Neural progenitor cell (in vitro differentiated cells): Measurements from ENCODE around the gene SCT. TPM values are rescaled to one million over a fixed set of nuclear protein-coding genes. Genes with fewer than 3 reads are reported as not detected.

ENCODE experiments used
- DNase-seq: peaks from one replicate; pipeline ENCODE4 v3.0.0-alpha.2; 2016; ENCODE audit warnings: low spot score
- H2AFZ ChIP-seq: fragments of 200-600 bp; sonication (generic); replicated peaks from 2 replicates; pipeline ENCODE4 v1.6.1; 2016; ENCODE audit warnings: antibody characterized with exemption
- H3F3A ChIP-seq: fragments of 200-600 bp; sonication (generic); 2 replicates; pipeline ENCODE4 v1.6.1; 2016; ENCODE audit warnings: antibody characterized with exemption, low read depth
- H3K27ac ChIP-seq: fragments of 200-600 bp; sonication (generic); 2 replicates; pipeline ENCODE4 v1.5.1; 2016; ENCODE audit warnings: mild to moderate bottlenecking
- H3K27me3 ChIP-seq: fragments of 200-600 bp; sonication (generic); 2 replicates; pipeline ENCODE4 v1.6.1; 2016; ENCODE audit warnings: mild to moderate bottlenecking, moderate library complexity
- H3K36me3 ChIP-seq: fragments of 200-600 bp; sonication (generic); 2 replicates; pipeline ENCODE4 v1.5.1; 2016
- H3K4me1 ChIP-seq: fragments of 200-600 bp; sonication (generic); 2 replicates; pipeline ENCODE4 v1.6.1; 2016; ENCODE audit warnings: mixed run types
- H3K4me2 ChIP-seq: fragments of 200-600 bp; sonication (generic); 2 replicates; pipeline ENCODE4 v1.6.1; 2016
- H3K4me3 ChIP-seq: fragments of 200-600 bp; sonication (generic); 2 replicates; pipeline ENCODE4 v1.5.1; 2016
- H3K79me2 ChIP-seq: fragments of 200-600 bp; sonication (generic); 2 replicates; pipeline ENCODE4 v1.6.1; 2016; ENCODE audit warnings: low read depth
- H3K9ac ChIP-seq: fragments of 200-600 bp; sonication (generic); 2 replicates; pipeline ENCODE4 v1.6.1; 2016
- H3K9me3 ChIP-seq: fragments of 200-600 bp; sonication (generic); 2 replicates; pipeline ENCODE4 v1.5.1; 2016; ENCODE audit warnings: low read depth
- H4K20me1 ChIP-seq: fragments of 200-600 bp; sonication (generic); 2 replicates; pipeline ENCODE4 v1.6.1; 2016; ENCODE audit warnings: low read depth
- H3K27ac Mint-ChIP-seq: 3 replicates; pipeline ENCODE4 v1.8.0; 2021; ENCODE audit warnings: mixed read lengths
- H3K27me3 Mint-ChIP-seq: 2 replicates; pipeline ENCODE4 v1.8.0; 2022; ENCODE audit warnings: low read depth, mild to moderate bottlenecking, inconsistent platforms, moderate library complexity, mixed read lengths; ENCODE audit not compliant: insufficient read depth
- H3K36me3 Mint-ChIP-seq: 3 replicates; pipeline ENCODE4 v1.8.0; 2021; ENCODE audit warnings: mixed read lengths
- H3K4me1 Mint-ChIP-seq: 3 replicates; pipeline ENCODE4 v1.8.0; 2021; ENCODE audit warnings: mixed read lengths
- H3K4me3 Mint-ChIP-seq: 3 replicates; pipeline ENCODE4 v1.8.0; 2021; ENCODE audit warnings: mild to moderate bottlenecking, moderate library complexity, mixed read lengths
- H3K9me3 Mint-ChIP-seq: 3 replicates; pipeline ENCODE4 v1.8.0; 2020; ENCODE audit warnings: mixed read lengths
- EZH2 ChIP-seq: fragments of 200-600 bp; sonication (generic); IDR thresholded peaks from 2 replicates; pipeline ENCODE4 v1.6.1; 2017; ENCODE audit warnings: antibody characterized with exemption, mild to moderate bottlenecking, moderate library complexity
- EZH2phosphoT487 ChIP-seq: fragments of 200-600 bp; sonication (generic); IDR thresholded peaks from 2 replicates; pipeline ENCODE4 v1.6.1; 2017; ENCODE audit warnings: antibody characterized with exemption
- total RNA-seq: library from RNA; depleted of rRNA; stranded (reverse); fragments of >200 nt; gene quantifications from 2 replicates; pipeline ENCODE4 v1.2.3, GENCODE V29; 2015; ENCODE audit warnings: low replicate concordance
- TF ChIP-seq, protein P1 (sequence below): fragments of 200-600 bp; sonication (generic); IDR thresholded peaks from 2 replicates; pipeline ENCODE4 v1.5.1; 2017; ENCODE audit warnings: antibody characterized with exemption, mild to moderate bottlenecking

Gene SCT
- total RNA-seq, 1 donor from 2014 or later, result not detected

DNA sequence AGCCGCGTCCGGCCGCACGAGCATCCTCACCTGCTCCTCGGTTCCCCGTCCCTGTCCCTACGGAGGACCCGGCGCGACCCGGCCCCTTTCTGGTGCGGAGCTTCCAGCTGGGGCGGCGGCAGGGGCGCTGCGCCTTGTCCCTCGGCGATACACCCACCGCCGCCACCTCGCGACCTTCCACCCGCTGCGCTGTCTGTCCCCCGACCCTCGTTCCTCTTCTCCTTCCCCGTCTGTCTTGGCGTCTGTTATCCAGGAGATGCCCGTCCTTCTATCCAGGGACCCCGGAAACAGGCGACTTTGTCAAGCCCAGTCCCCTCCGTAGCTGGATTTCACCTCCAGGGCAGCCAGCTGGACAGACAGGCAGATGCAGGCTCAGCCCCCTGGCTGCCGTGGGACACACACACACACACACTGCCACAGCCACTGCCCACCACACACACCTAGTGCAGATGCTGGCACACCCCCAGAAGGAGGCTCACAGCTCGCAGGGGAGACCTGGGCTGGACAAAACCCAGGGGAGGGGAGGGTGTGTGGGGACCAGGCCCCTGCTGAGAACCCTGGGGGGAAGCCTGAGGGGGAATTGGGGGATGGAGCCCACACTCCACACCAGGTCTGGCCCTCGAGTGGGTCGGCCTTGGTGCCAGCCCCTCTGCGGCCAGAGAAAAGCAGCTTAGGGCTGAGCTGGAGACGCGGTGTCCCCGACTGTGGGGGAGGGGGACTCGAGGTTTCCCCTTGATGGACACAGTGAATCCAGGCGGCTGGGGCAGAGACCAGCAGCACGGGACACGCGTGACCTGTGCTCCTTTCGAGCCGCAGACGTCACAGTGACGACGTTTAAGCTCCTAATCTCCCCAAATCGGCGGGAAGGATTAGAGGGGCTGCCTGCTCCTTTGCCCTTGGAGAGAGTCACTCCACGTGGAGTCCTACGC, 10.9 kb upstream of the SCT start:
- Mint-ChIP-seq H3K4me3 (peak overlapping the region; percentile 86), H3K27ac (peak overlapping the region; percentile 4), H3K27me3 (peaks cover 37% of the 10 kb centered on the region), H3K9me3 (no peaks in the 10 kb centered on the region), H3K4me1 (peaks cover 30% of the 10 kb centered on the region), H3K36me3 (peaks cover 2% of the 10 kb centered on the region)
- H3F3A ChIP-seq, result peaks cover 56% of the 10 kb centered on the region
- peaks cover 48% of the 10 kb centered on the region for H3K27me3 ChIP-seq
- peaks cover 48% of the 10 kb centered on the region for H4K20me1 ChIP-seq
- TF ChIP-seq EZH2phosphoT487, result no peak
- TF ChIP-seq, protein P1, sequence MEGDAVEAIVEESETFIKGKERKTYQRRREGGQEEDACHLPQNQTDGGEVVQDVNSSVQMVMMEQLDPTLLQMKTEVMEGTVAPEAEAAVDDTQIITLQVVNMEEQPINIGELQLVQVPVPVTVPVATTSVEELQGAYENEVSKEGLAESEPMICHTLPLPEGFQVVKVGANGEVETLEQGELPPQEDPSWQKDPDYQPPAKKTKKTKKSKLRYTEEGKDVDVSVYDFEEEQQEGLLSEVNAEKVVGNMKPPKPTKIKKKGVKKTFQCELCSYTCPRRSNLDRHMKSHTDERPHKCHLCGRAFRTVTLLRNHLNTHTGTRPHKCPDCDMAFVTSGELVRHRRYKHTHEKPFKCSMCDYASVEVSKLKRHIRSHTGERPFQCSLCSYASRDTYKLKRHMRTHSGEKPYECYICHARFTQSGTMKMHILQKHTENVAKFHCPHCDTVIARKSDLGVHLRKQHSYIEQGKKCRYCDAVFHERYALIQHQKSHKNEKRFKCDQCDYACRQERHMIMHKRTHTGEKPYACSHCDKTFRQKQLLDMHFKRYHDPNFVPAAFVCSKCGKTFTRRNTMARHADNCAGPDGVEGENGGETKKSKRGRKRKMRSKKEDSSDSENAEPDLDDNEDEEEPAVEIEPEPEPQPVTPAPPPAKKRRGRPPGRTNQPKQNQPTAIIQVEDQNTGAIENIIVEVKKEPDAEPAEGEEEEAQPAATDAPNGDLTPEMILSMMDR, result no peak
- TF ChIP-seq EZH2, result no peak
- peak overlapping the region; percentile 95 for H3K4me2 ChIP-seq
- H3K9me3 ChIP-seq, result no peaks in the 10 kb centered on the region
- H2AFZ ChIP-seq, result no peak overlapping the region
- no peaks in the 10 kb centered on the region for H3K79me2 ChIP-seq
- peak overlapping the region; percentile 68 for H3K4me3 ChIP-seq
- DNase-seq, result peak; percentile 72
- H3K36me3 ChIP-seq, result no peaks in the 10 kb centered on the region
- H3K27ac ChIP-seq, result peak overlapping the region; percentile 96
- H3K9ac ChIP-seq, result no peak overlapping the region
- H3K4me1 ChIP-seq, result peaks cover 32% of the 10 kb centered on the region

DNA sequence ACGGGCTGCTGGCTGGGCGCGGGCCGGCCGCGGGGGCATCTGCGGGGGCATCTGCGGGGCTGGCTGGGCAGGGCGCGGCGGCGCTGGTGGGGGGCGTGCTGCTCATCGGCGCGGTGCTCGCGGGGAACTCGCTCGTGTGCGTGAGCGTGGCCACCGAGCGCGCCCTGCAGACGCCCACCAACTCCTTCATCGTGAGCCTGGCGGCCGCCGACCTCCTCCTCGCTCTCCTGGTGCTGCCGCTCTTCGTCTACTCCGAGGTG, 10.3 kb upstream of the SCT start:
- Mint-ChIP-seq H3K36me3 (peaks cover 6% of the 10 kb centered on the region), H3K4me1 (peaks cover 31% of the 10 kb centered on the region), H3K27me3 (peaks cover 33% of the 10 kb centered on the region), H3K9me3 (no peaks in the 10 kb centered on the region), H3K4me3 (peak overlapping the region; percentile 86), H3K27ac (no peak overlapping the region)
- no peak overlapping the region for H3K9ac ChIP-seq
- TF ChIP-seq EZH2phosphoT487 (no peak), EZH2 (no peak)
- TF ChIP-seq, protein P1, result no peak
- H3F3A ChIP-seq, result peaks cover 56% of the 10 kb centered on the region
- H3K36me3 ChIP-seq, result no peaks in the 10 kb centered on the region
- H3K9me3 ChIP-seq, result no peaks in the 10 kb centered on the region
- H3K4me2 ChIP-seq, result peak overlapping the region; percentile 95
- H4K20me1 ChIP-seq, result peaks cover 48% of the 10 kb centered on the region
- peaks cover 48% of the 10 kb centered on the region for H3K27me3 ChIP-seq
- DNase-seq, result no peak
- H2AFZ ChIP-seq, result no peak overlapping the region
- peaks cover 32% of the 10 kb centered on the region for H3K4me1 ChIP-seq
- H3K27ac ChIP-seq, result no peak overlapping the region
- H3K4me3 ChIP-seq, result peak overlapping the region; percentile 68
- H3K79me2 ChIP-seq, result no peaks in the 10 kb centered on the region

DNA sequence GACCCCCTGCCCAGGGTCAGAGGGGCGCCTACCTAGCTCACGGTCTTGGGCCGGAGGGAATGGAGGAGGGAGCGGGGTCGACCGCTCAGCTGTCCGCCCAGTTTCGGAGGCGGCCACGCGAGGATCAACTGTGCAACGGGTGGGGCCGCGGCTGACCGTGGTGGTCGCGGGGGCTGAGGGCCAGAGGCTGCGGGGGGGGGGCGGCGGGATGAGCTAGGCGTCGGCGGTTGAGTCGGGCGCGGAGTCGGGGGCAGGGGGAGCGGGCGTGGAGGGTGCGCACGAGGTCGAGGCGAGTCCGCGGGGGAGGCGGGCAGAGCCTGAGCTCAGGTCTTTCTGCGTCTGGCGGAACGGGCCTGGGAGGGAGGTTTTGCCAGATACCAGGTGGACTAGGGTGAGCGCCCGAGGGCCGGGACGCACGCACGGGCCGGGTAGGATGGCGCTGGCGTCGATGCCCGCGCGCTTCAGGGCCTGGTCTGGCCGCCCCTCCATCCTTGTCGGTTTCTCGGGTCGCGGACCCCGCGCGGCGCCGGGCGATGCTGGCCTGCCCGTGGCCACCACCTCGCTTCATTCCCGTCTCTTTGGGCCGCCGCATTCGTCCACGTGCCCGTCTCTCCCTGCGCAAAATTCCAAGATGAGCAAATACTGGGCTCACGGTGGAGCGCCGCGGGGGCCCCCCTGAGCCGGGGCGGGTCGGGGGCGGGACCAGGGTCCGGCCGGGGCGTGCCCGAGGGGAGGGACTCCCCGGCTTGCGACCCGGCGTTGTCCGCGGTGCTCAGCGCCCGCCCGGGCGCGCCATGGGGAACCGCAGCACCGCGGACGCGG, 9.7 kb upstream of the SCT start, which contains the start of gene DRD4:
Gene DRD4, plus strand, starts transcription at position 759 of the 822 bp plus-strand sequence. Its CDS starts 36 bp downstream, at position 795.
- Histone ChIP-seq H3K4me1 (peaks cover 32% of the 10 kb centered on the region), H3K4me3 (peak within 1 kb of the TSS; percentile 68), H3K27ac (peak within 1 kb of the TSS; percentile 96), H3K9me3 (no peaks in the 10 kb centered on the region), H2AFZ (no peak within 1 kb of the TSS), H3F3A (peaks cover 50% of the 10 kb centered on the region), H3K36me3 (no peaks in the 10 kb centered on the region), H3K27me3 (peaks cover 48% of the 10 kb centered on the region), H4K20me1 (peaks cover 45% of the 10 kb centered on the region), H3K9ac (no peak within 1 kb of the TSS), H3K79me2 (no peaks in the 10 kb centered on the region), H3K4me2 (peak within 1 kb of the TSS; percentile 95)
- Mint-ChIP-seq H3K4me3 (peak within 1 kb of the TSS; percentile 86), H3K27ac (peak within 1 kb of the TSS; percentile 4), H3K27me3 (peaks cover 33% of the 10 kb centered on the region), H3K36me3 (peaks cover 6% of the 10 kb centered on the region), H3K4me1 (peaks cover 31% of the 10 kb centered on the region), H3K9me3 (no peaks in the 10 kb centered on the region)
- peak; percentile 85 for DNase-seq
- TF ChIP-seq EZH2, result peak; percentile 70
- TF ChIP-seq, protein P1, result no peak
- peak; percentile 53 for TF ChIP-seq EZH2phosphoT487
